Endothelial cell of umbilical vein (primary cell): ENCODE results near the gene ZDHHC5. TPM values are rescaled to one million over a fixed set of nuclear protein-coding genes. Genes with fewer than 3 reads are reported as not detected.

Source experiments
- BruUV-seq: library from RNA; stranded (reverse); fragments of 400-500 nt; replicated peaks from 2 replicates; lab custom pipeline; 2021; lab: Mats Ljungman, UMichigan
- CTCF ChIA-PET: fragments of 300-600, 350-600 bp; sonication (Branson Sonifier 250); formaldehyde crosslinking; loops from one replicate; lab custom pipeline; 2021; ENCODE audit warnings: antibody characterized with exemption, inconsistent platforms; lab: Charles Lee
- POLR2A ChIA-PET: fragments of 300-600, 350-600 bp; sonication (Branson Sonifier 250); formaldehyde crosslinking; loops from one replicate; lab custom pipeline; 2021; ENCODE audit warnings: antibody characterized with exemption, inconsistent platforms; lab: Charles Lee
- DNase-seq: peaks from one replicate; pipeline ENCODE4 v3.0.0-alpha.2; 2011; ENCODE audit warnings: low read depth, low spot score
- FAIRE-seq: peaks from 2 replicates; lab custom pipeline; 2011; peaks lifted over from hg19 to GRCh38; lab: Jason Lieb, UNC
- H2AFZ ChIP-seq: 2 replicates; pipeline ENCODE4 v1.6.0; 2012; ENCODE audit warnings: low read depth, low read length, control low read depth, inconsistent platforms
- H3K27ac ChIP-seq: 2 replicates; pipeline ENCODE4 v1.5.1; 2011; ENCODE audit warnings: low read depth, mild to moderate bottlenecking, control low read depth, low read length, moderate library complexity; ENCODE audit not compliant: insufficient read depth
- H3K27me3 ChIP-seq, 2 experiments: 2 replicates each; pipeline versions ENCODE4 v1.6.0 to v1.6.1; 2011; ENCODE audit warnings: low read length in 2 of 2, mixed read lengths in 1 of 2; ENCODE audit not compliant: control insufficient read depth in 2 of 2, insufficient read depth in 2 of 2
- H3K36me3 ChIP-seq, 2 experiments: 2 replicates in 1 of 2; 3 replicates in 1 of 2; pipeline ENCODE4 v1.5.1; 2011; ENCODE audit warnings: low read length in 2 of 2, mild to moderate bottlenecking in 1 of 2, moderate library complexity in 1 of 2; ENCODE audit not compliant: control insufficient read depth in 2 of 2, insufficient read depth in 2 of 2; ENCODE audit errors: extremely low read depth in 1 of 2
- H3K4me1 ChIP-seq: 3 replicates; pipeline ENCODE4 v1.5.1; 2011; ENCODE audit warnings: mild to moderate bottlenecking, low read length; ENCODE audit not compliant: control insufficient read depth, insufficient read depth; ENCODE audit errors: extremely low read depth
- H3K4me2 ChIP-seq: 2 replicates; pipeline ENCODE4 v1.6.1; 2011; ENCODE audit warnings: low read length, control low read depth, mixed read lengths; ENCODE audit not compliant: insufficient read depth
- H3K4me3 ChIP-seq, 3 experiments: fragments of 200-600 bp in 1 of 3; sonication (generic), shearing (Covaris generic) in 1 of 3; replicated peaks in 1 of 3; 2 replicates each; pipeline ENCODE4 v1.5.1; 2011 to 2016; ENCODE audit warnings: control low read depth in 3 of 3, low read length in 3 of 3, mild to moderate bottlenecking in 2 of 3, inconsistent platforms in 1 of 3, low read depth in 1 of 3, moderate library complexity in 1 of 3; ENCODE audit not compliant: insufficient read depth in 1 of 3
- H3K79me2 ChIP-seq: 2 replicates; pipeline ENCODE4 v1.6.0; 2012; ENCODE audit warnings: low read length, inconsistent platforms; ENCODE audit not compliant: control insufficient read depth, insufficient read depth
- H3K9ac ChIP-seq: replicated peaks from 2 replicates; pipeline ENCODE3; 2011; ENCODE audit warnings: low read length, control low read depth; ENCODE audit not compliant: insufficient read depth; ENCODE audit errors: extremely low read depth
- H3K9me1 ChIP-seq: replicated peaks from 3 replicates; pipeline ENCODE4 v1.6.0; 2011; ENCODE audit warnings: mild to moderate bottlenecking, low read length; ENCODE audit not compliant: control insufficient read depth, insufficient read depth; ENCODE audit errors: extremely low read depth
- H3K9me3 ChIP-seq: replicated peaks from 2 replicates; pipeline ENCODE4 v1.5.1; 2012; ENCODE audit warnings: low read length, inconsistent platforms; ENCODE audit not compliant: control insufficient read depth, insufficient read depth
- H4K20me1 ChIP-seq: replicated peaks from 2 replicates; pipeline ENCODE3; 2011; ENCODE audit warnings: mild to moderate bottlenecking, low read length; ENCODE audit not compliant: control insufficient read depth, insufficient read depth; ENCODE audit errors: extremely low read depth
- EZH2 ChIP-seq: IDR thresholded peaks from 2 replicates; pipeline ENCODE4 v1.6.1; 2012; ENCODE audit warnings: borderline replicate concordance, low read depth, mild to moderate bottlenecking, moderate library complexity, low read length, inconsistent platforms; ENCODE audit not compliant: severe bottlenecking
- JUN ChIP-seq: IDR thresholded peaks from 2 replicates; pipeline ENCODE4 v1.6.1; 2011; ENCODE audit warnings: borderline replicate concordance, low read depth; ENCODE audit not compliant: insufficient read length, insufficient read depth
- POLR2A ChIP-seq: IDR thresholded peaks from 2 replicates; pipeline ENCODE4 v1.6.1; 2012; ENCODE audit warnings: low read depth, mild to moderate bottlenecking, control low read depth, low read length
- POLR2AphosphoS5 ChIP-seq: IDR thresholded peaks from 2 replicates; pipeline ENCODE4 v1.6.1; 2012; ENCODE audit warnings: low read depth, mild to moderate bottlenecking, control low read depth, low read length, moderate library complexity; ENCODE audit not compliant: insufficient read depth
- dilution Hi-C: fragments of 300-500 bp; cut with MboI; formaldehyde crosslinking; loops from one replicate; pipeline ENCODE4 v1.15.0; 2019; ENCODE audit warnings: low sequenced_read_pairs; ENCODE audit not compliant: extremely low pct_ligation_motif_present
- intact Hi-C: fragments of 100-400 bp; cut with micrococcal nuclease; formaldehyde crosslinking; loops from one replicate; pipeline ENCODE4 v1.10.0; 2022
- polyA plus RNA-seq, 4 experiments: library from polyadenylated mRNA; depleted of rRNA in 3 of 4; stranded (reverse) in 3 of 4; unstranded in 1 of 4; fragments of >200 nt; gene quantifications; 2 replicates each; pipeline versions ENCODE4 v1.2.1 to v1.2.3, GENCODE V29; 2011 to 2012; ENCODE audit warnings: missing spikeins in 1 of 4
- total RNA-seq: library from RNA; stranded (reverse); gene quantifications from 2 replicates; pipeline ENCODE4 v1.2.3, GENCODE V29; 2021

The ZDHHC5 gene
- total and polyA plus RNA-seq, 2 donors (not counting 3 experiments of a cell fraction or from before 2014, with no cell fraction given) = 52.9 to 67.4 TPM

- intact Hi-C loops = loop anchor here (5.0 kb wide), 1 partner anchor 320 kb away; no protein-coding TSS in a partner anchor
- POLR2A ChIA-PET = no interaction called here
- FAIRE-seq = no peak
Measured at GRCh38 chr11:57646799-57647303, 21.1 kb upstream of the ZDHHC5 start.

GRCh38 chr11:57647372-57647771 lies 20.5 kb upstream of the ZDHHC5 start:
- Histone ChIP-seq H2AFZ (no peak overlapping the region), H3K79me2 (no peaks in the 10 kb centered on the region), H3K27me3 (peaks cover 40 to 54% of the 10 kb centered on the region in 2 experiments), H4K20me1 (no peaks in the 10 kb centered on the region), H3K4me3 (no peak overlapping the region), H3K9me1 (no peaks in the 10 kb centered on the region), H3K36me3 (no peaks in the 10 kb centered on the region), H3K4me1 (peaks cover 3% of the 10 kb centered on the region), H3K9me3 (no peaks in the 10 kb centered on the region), H3K9ac (no peak overlapping the region), H3K4me2 (no peak overlapping the region), H3K27ac (no peak overlapping the region)
- ChIA-PET CTCF (interaction anchor here (1.3 to 5.1 kb wide), 2 partner anchors 78 kb away, joined by 8 to 126 read pairs; partner anchors contain the start of gene UBE2L6), POLR2A (no interaction called here)
- DNase-seq (no peak), FAIRE-seq (no peak)
- intact Hi-C loops (loop anchor here (5.0 kb wide), 1 partner anchor 320 kb away; no protein-coding TSS in a partner anchor), dilution Hi-C loops (no loop called here)
- BruUV-seq = no TSS peak
- peak; percentile 43 for TF ChIP-seq EZH2
- TF ChIP-seq POLR2AphosphoS5 = no peak

More at GRCh38 chr11:57646799-57647303, 21.1 kb upstream of the ZDHHC5 start:
- Histone ChIP-seq H3K9ac (no peak overlapping the region), H3K4me1 (peaks cover 3% of the 10 kb centered on the region), H3K27me3 (peaks cover 40 to 54% of the 10 kb centered on the region in 2 experiments), H3K4me2 (no peak overlapping the region), H3K9me1 (no peaks in the 10 kb centered on the region), H3K36me3 (no peaks in the 10 kb centered on the region), H3K27ac (no peak overlapping the region), H3K79me2 (no peaks in the 10 kb centered on the region), H3K4me3 (no peak overlapping the region), H3K9me3 (no peaks in the 10 kb centered on the region), H4K20me1 (no peaks in the 10 kb centered on the region), H2AFZ (no peak overlapping the region)
- dilution Hi-C loops = no loop called here
- TF ChIP-seq POLR2AphosphoS5 (peak; percentile 51), POLR2A (peak; percentile 39), JUN (no peak), EZH2 (peak; percentile 69)
- CTCF ChIA-PET = interaction anchor here (0.9 to 5.1 kb wide), 2 partner anchors 77 to 154 kb away, joined by 4 to 126 read pairs; partner anchors contain the start of gene UBE2L6
- no TSS peak for BruUV-seq
- no peak for DNase-seq
